BJ (cell line): ENCODE results near the gene FMNL2. TPM values are rescaled to one million over a fixed set of nuclear protein-coding genes. Genes with fewer than 3 reads are reported as not detected.

Experiments
- CTCF ChIA-PET: fragments of 350-600 bp; formaldehyde crosslinking; extraction: SDS; loops from one replicate; lab custom pipeline; 2021; ENCODE audit warnings: antibody characterized with exemption, inconsistent platforms; lab: Yijun Ruan, JAX
- POLR2A ChIA-PET: fragments of 300-600 bp; sonication (Branson Sonifier 250); formaldehyde crosslinking; extraction: SDS; loops from one replicate; lab custom pipeline; 2021; ENCODE audit warnings: antibody characterized with exemption; lab: Charles Lee
- DNase-seq: peaks from one replicate; pipeline ENCODE4 v3.0.0-alpha.2; 2011; ENCODE audit warnings: low read depth
- H3K27me3 ChIP-seq: 2 replicates; pipeline ENCODE4 v1.6.0; 2011; ENCODE audit warnings: low read length; ENCODE audit not compliant: control insufficient read depth, insufficient read depth
- H3K36me3 ChIP-seq: 2 replicates; pipeline ENCODE4 v1.5.1; 2011; ENCODE audit warnings: low read length; ENCODE audit not compliant: control insufficient read depth, insufficient read depth
- H3K4me3 ChIP-seq: 2 replicates; pipeline ENCODE4 v1.5.1; 2011; ENCODE audit warnings: low read depth, mild to moderate bottlenecking, control low read depth, low read length
- CTCF ChIP-seq: IDR thresholded peaks from 2 replicates; pipeline ENCODE4 v1.5.1; 2011; ENCODE audit warnings: low read depth, mild to moderate bottlenecking, control low read depth, inconsistent platforms, low read length, moderate library complexity; ENCODE audit not compliant: insufficient read depth
- polyA plus RNA-seq: library from polyadenylated mRNA; depleted of rRNA; stranded (reverse); fragments of >200 nt; gene quantifications from 2 replicates; pipeline ENCODE4 v1.2.3, GENCODE V29; 2011

Gene FMNL2
- polyA plus RNA-seq, 1 experiment = 2.4 TPM

- H3K4me3 ChIP-seq = no peak overlapping the region
- POLR2A ChIA-PET = interaction anchor here (0.9 kb wide), 1 partner anchor 28 kb away, joined by 4 read pairs; no protein-coding TSS in a partner anchor
- no peaks in the 10 kb centered on the region for H3K27me3 ChIP-seq
- CTCF ChIA-PET = interaction anchor here (0.9 to 1.4 kb wide), 2 partner anchors 21 to 29 kb away, joined by 4 read pairs; no protein-coding TSS in a partner anchor
- no peak for TF ChIP-seq CTCF
- H3K36me3 ChIP-seq = no peaks in the 10 kb centered on the region
- DNase-seq = no peak
Measured at GRCh38 chr2:152606941-152607340, 272.0 kb downstream of the FMNL2 start.

GRCh38 chr2:152607793-152608300 lies 272.9 kb downstream of the FMNL2 start:
- POLR2A ChIA-PET = no interaction called here
- Histone ChIP-seq H3K36me3 (no peaks in the 10 kb centered on the region), H3K27me3 (no peaks in the 10 kb centered on the region), H3K4me3 (no peak overlapping the region)
- no peak for TF ChIP-seq CTCF
- CTCF ChIA-PET = no interaction called here
- DNase-seq = no peak

- H3K36me3 ChIP-seq = no peaks in the 10 kb centered on the region
- no peak overlapping the region for H3K4me3 ChIP-seq
- no peak for TF ChIP-seq CTCF
- no peak for DNase-seq
- ChIA-PET POLR2A (no interaction called here), CTCF (no interaction called here)
- no peaks in the 10 kb centered on the region for H3K27me3 ChIP-seq
Measured at GRCh38 chr2:152609154-152609553, 274.2 kb downstream of the FMNL2 start.

- CTCF ChIA-PET = no interaction called here
- DNase-seq = no peak
- Histone ChIP-seq H3K36me3 (no peaks in the 10 kb centered on the region), H3K27me3 (no peaks in the 10 kb centered on the region), H3K4me3 (no peak overlapping the region)
- TF ChIP-seq CTCF = no peak
- POLR2A ChIA-PET = no interaction called here
Measured at GRCh38 chr2:152609699-152610098, 274.7 kb downstream of the FMNL2 start.

- Histone ChIP-seq H3K4me3 (no peak overlapping the region), H3K27me3 (no peaks in the 10 kb centered on the region), H3K36me3 (no peaks in the 10 kb centered on the region)
- no peak for DNase-seq
- ChIA-PET CTCF (interaction anchor here (0.6 to 1.3 kb wide), 3 partner anchors 13 to 16 kb away, joined by 3 read pairs; no protein-coding TSS in a partner anchor), POLR2A (interaction anchor here (0.6 kb wide), 1 partner anchor 106 kb away, joined by 8 read pairs; the partner anchor contains the start of gene PRPF40A)
- no peak for TF ChIP-seq CTCF
Measured at GRCh38 chr2:152611458-152612231, 276.7 kb downstream of the FMNL2 start.
